OCI-LY1 (cell line): Measurements from ENCODE around the gene CALML5.
"Not testable (repeated sequence)": the region's sequence is repeated elsewhere in the genome, so short reads cannot be mapped to it uniquely, and the experiment has no call there.

Experiments used
- CTCF ChIP-seq: fragments of 200-600 bp; sonication (generic), shearing (Covaris generic); IDR thresholded peaks from 2 replicates; pipeline ENCODE4 v1.5.1; 2017; ENCODE audit warnings: mild to moderate bottlenecking, antibody characterized with exemption, low read length, moderate library complexity, mixed read lengths
- EZH2 ChIP-seq: fragments of 200-600 bp; sonication (generic), shearing (Covaris generic); IDR thresholded peaks from 2 replicates; pipeline ENCODE4 v1.8.0; 2017; ENCODE audit warnings: borderline replicate concordance, mixed run types, mild to moderate bottlenecking, antibody characterized with exemption, low read length, moderate library complexity, mixed read lengths

- TF ChIP-seq CTCF, EZH2: not testable (repeated sequence)
Measured at GRCh38 chr10:5475088-5475487, 24.3 kb downstream of the CALML5 start.
